HL-60 (cell line): ENCODE results near the gene GHDC.
A peak's percentile ranks its signal among the peaks of the same experiment; 100 is the strongest.
"Not testable (repeated sequence)": the region's sequence is repeated elsewhere in the genome, so short reads cannot be mapped to it uniquely, and the experiment has no call there.

ENCODE experiments used
- DNase-seq, 2 experiments: peaks; one replicate each; pipeline ENCODE4 v3.0.0-alpha.2; 2010 to 2020; ENCODE audit warnings: low read depth in 1 of 2, low spot score in 1 of 2
- H3K27ac ChIP-seq: fragments of 250-450 bp; sonication (Bioruptor Pico); replicated peaks from 2 replicates; pipeline ENCODE4 v1.5.1; 2020; ENCODE audit warnings: mild to moderate bottlenecking, moderate library complexity
- H3K27me3 ChIP-seq: fragments of 250-450 bp; sonication (Bioruptor Pico); 2 replicates; pipeline ENCODE4 v1.5.1; 2021; ENCODE audit warnings: mild to moderate bottlenecking, moderate library complexity; ENCODE audit not compliant: insufficient read depth, poor library complexity, severe bottlenecking
- H3K4me3 ChIP-seq: replicated peaks from 2 replicates; pipeline ENCODE4 v1.5.1; 2011; ENCODE audit warnings: mild to moderate bottlenecking, control low read depth, low read length; ENCODE audit not compliant: insufficient read depth
- CTCF ChIP-seq: IDR thresholded peaks from one replicate; pipeline ENCODE4 v1.5.1; 2011; ENCODE audit warnings: low read length, control low read depth, inconsistent platforms; ENCODE audit not compliant: insufficient read depth
- GABPA ChIP-seq: IDR thresholded peaks from 2 replicates; pipeline ENCODE4 v1.6.1; 2012; ENCODE audit warnings: low read depth
- POLR2AphosphoS5 ChIP-seq: IDR thresholded peaks from 2 replicates; pipeline ENCODE4 v1.6.1; 2012; ENCODE audit warnings: low read depth
- REST ChIP-seq: IDR thresholded peaks from 2 replicates; pipeline ENCODE4 v1.6.1; 2012; ENCODE audit warnings: low read depth; ENCODE audit not compliant: insufficient replicate concordance
- SPI1 ChIP-seq: IDR thresholded peaks from 2 replicates; pipeline ENCODE4 v1.6.1; 2012; ENCODE audit warnings: low read depth, mild to moderate bottlenecking, borderline replicate concordance

GHDC gene

GRCh38 chr17:42212382-42212781 is 18.1 kb upstream of the GHDC start:
- Histone ChIP-seq H3K27me3 (no peaks in the 10 kb centered on the region), H3K27ac (no peak overlapping the region), H3K4me3 (no peak overlapping the region)
- no peak for TF ChIP-seq CTCF
- no peak for DNase-seq

GRCh38 chr17:42211921-42212341 is 17.6 kb upstream of the GHDC start:
- H3K27ac ChIP-seq, H3K4me3 ChIP-seq, DNase-seq, H3K27me3 ChIP-seq: not testable (repeated sequence)

- no peak for DNase-seq
- Histone ChIP-seq H3K27ac (no peak overlapping the region), H3K4me3 (no peak overlapping the region), H3K27me3 (no peaks in the 10 kb centered on the region)
- TF ChIP-seq REST (no peak), POLR2AphosphoS5 (no peak), CTCF (no peak), SPI1 (no peak), GABPA (no peak)
Observed at GRCh38 chr17:42210046-42210445, 15.8 kb upstream of the GHDC start.

- not testable (repeated sequence) for H3K27me3 ChIP-seq, H3K4me3 ChIP-seq
- H3K27ac ChIP-seq, result peak overlapping the region; percentile 39
- peak in 1 of 2 experiments; percentile 32 for DNase-seq
Observed at GRCh38 chr17:42206153-42206612, 11.9 kb upstream of the GHDC start.

GRCh38 chr17:42203354-42203753 is 9.1 kb upstream of the GHDC start:
- H3K4me3 ChIP-seq, result no peak overlapping the region
- no peak for DNase-seq
- H3K27me3 ChIP-seq, result no peaks in the 10 kb centered on the region
- TF ChIP-seq REST (no peak), POLR2AphosphoS5 (no peak), CTCF (no peak), SPI1 (no peak)
- H3K27ac ChIP-seq, result no peak overlapping the region
